ENCODE results near the gene BNIP3. TPM values are rescaled to one million over a fixed set of nuclear protein-coding genes. Genes with fewer than 3 reads are reported as not detected.

The BNIP3 gene
- total and polyA plus RNA-seq, 4 donors = 36.8 to 151 (median 114) TPM

DNA sequence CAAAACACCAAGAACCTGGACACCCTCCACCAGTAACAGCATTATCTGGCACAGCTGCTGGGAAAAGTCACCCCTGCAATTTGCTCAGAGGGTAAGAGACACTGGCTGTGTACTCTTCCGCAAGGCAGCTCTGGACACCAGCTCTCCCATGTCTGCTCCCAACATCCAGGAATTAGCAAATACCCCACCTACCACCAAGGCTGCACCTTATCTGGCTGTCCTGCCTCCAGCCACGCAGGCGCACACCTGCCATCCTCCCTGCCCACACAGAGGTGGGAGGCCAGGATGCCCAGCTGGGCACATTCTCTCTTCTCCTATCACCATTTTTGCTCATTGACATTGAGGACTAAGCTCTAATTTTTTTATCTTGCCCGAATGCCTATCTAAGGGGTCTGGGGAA is 20.3 kb upstream of the BNIP3 start:
- peaks cover 0 to 3% (median 0%) of the 10 kb centered on the region in 4 donors for H3K9me3 ChIP-seq (ENCODE audit: control insufficient read depth in 4 of 4, low read length in 3 of 4)
- H3K27ac ChIP-seq (ENCODE audit: low read depth in 1 of 2, low read length in 2 of 2) = no peak overlapping the region
- H3K9ac ChIP-seq (ENCODE audit: low read depth in 1 of 2, low read length in 2 of 2) = no peak overlapping the region
- TF ChIP-seq, protein P1, sequence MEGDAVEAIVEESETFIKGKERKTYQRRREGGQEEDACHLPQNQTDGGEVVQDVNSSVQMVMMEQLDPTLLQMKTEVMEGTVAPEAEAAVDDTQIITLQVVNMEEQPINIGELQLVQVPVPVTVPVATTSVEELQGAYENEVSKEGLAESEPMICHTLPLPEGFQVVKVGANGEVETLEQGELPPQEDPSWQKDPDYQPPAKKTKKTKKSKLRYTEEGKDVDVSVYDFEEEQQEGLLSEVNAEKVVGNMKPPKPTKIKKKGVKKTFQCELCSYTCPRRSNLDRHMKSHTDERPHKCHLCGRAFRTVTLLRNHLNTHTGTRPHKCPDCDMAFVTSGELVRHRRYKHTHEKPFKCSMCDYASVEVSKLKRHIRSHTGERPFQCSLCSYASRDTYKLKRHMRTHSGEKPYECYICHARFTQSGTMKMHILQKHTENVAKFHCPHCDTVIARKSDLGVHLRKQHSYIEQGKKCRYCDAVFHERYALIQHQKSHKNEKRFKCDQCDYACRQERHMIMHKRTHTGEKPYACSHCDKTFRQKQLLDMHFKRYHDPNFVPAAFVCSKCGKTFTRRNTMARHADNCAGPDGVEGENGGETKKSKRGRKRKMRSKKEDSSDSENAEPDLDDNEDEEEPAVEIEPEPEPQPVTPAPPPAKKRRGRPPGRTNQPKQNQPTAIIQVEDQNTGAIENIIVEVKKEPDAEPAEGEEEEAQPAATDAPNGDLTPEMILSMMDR (IDR thresholded peaks at IDR 0.05; ENCODE audit: low read depth, low read length, missing input control) = no peak
- TF ChIP-seq GABPA (IDR thresholded peaks at IDR 0.05 in 1 of 2, conservative IDR thresholded peaks at IDR 0.05 in 1 of 2) (no peak), REST (IDR thresholded peaks at IDR 0.05) (no peak), SP1 (IDR thresholded peaks at IDR 0.05) (no peak), TAF1 (conservative IDR thresholded peaks at IDR 0.05) (no peak), JUND (IDR thresholded peaks at IDR 0.05) (no peak), FOXA1 (IDR thresholded peaks at IDR 0.05) (no peak), FOXA2 (IDR thresholded peaks at IDR 0.05) (no peak), NR2F2 (IDR thresholded peaks at IDR 0.05) (no peak), HNF4A (conservative IDR thresholded peaks at IDR 0.05) (no peak), YY1 (IDR thresholded peaks at IDR 0.05) (no peak), RXRA (IDR thresholded peaks at IDR 0.05) (no peak), HNF4G (IDR thresholded peaks at IDR 0.05) (no peak)
- TF ChIP-seq, protein P2, sequence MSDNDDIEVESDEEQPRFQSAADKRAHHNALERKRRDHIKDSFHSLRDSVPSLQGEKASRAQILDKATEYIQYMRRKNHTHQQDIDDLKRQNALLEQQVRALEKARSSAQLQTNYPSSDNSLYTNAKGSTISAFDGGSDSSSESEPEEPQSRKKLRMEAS (IDR thresholded peaks at IDR 0.05) = no peak
- TF ChIP-seq, protein P3, sequence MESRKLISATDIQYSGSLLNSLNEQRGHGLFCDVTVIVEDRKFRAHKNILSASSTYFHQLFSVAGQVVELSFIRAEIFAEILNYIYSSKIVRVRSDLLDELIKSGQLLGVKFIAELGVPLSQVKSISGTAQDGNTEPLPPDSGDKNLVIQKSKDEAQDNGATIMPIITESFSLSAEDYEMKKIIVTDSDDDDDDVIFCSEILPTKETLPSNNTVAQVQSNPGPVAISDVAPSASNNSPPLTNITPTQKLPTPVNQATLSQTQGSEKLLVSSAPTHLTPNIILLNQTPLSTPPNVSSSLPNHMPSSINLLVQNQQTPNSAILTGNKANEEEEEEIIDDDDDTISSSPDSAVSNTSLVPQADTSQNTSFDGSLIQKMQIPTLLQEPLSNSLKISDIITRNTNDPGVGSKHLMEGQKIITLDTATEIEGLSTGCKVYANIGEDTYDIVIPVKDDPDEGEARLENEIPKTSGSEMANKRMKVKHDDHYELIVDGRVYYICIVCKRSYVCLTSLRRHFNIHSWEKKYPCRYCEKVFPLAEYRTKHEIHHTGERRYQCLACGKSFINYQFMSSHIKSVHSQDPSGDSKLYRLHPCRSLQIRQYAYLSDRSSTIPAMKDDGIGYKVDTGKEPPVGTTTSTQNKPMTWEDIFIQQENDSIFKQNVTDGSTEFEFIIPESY (IDR thresholded peaks at IDR 0.05) = no peak
- TF ChIP-seq, protein P4, sequence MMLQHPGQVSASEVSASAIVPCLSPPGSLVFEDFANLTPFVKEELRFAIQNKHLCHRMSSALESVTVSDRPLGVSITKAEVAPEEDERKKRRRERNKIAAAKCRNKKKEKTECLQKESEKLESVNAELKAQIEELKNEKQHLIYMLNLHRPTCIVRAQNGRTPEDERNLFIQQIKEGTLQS (IDR thresholded peaks at IDR 0.05) = no peak
- peaks cover 12 to 20% (median 18%) of the 10 kb centered on the region in 4 donors for H3K4me1 ChIP-seq (ENCODE audit: control insufficient read depth in 4 of 4, insufficient read depth in 4 of 4, low read length in 3 of 4)
- 96% methylated on average over 4 of the region's 4 CpGs for WGBS
- no peak overlapping the region for H3K4me3 ChIP-seq (ENCODE audit: low read depth in 1 of 3, low read length in 3 of 3)
- H3K36me3 ChIP-seq (ENCODE audit: control insufficient read depth in 4 of 4, insufficient read depth in 3 of 4, low read depth in 1 of 4, low read length in 3 of 4) = no peaks in the 10 kb centered on the region
- no peaks in the 10 kb centered on the region for H3K27me3 ChIP-seq (ENCODE audit: control insufficient read depth in 4 of 4, insufficient read depth in 4 of 4, low read length in 3 of 4)
- DNase-seq (ENCODE audit: low spot score) = no peak

Data from liver (tissue), 9 donors.